NCI-H2029 treated with DMSO at 0.1 percent for 48 hours (cell line): ENCODE measurements around the gene SCARB1.

Experiments
- DNase-seq: peaks from one replicate; lab custom pipeline; 2025; lab: John Stamatoyannopoulos, UW

SCARB1 gene

GRCh38 chr12:124760560-124760959 lies 103.1 kb downstream of the SCARB1 start:
- DNase-seq = no peak

- DNase-seq = no peak
These were observed 103.7 kb downstream of the SCARB1 start for GRCh38 chr12:124759841-124760503.

- no peak for DNase-seq
These were observed 105.1 kb downstream of the SCARB1 start for GRCh38 chr12:124758266-124759220.

GRCh38 chr12:124757329-124757728 lies 106.3 kb downstream of the SCARB1 start:
- no peak for DNase-seq

GRCh38 chr12:124756760-124757159 lies 106.9 kb downstream of the SCARB1 start:
- DNase-seq = no peak

- DNase-seq = no peak
These were observed 107.5 kb downstream of the SCARB1 start for GRCh38 chr12:124756166-124756565.

- no peak for DNase-seq
These were observed 107.9 kb downstream of the SCARB1 start for GRCh38 chr12:124755801-124756148.

- DNase-seq = no peak
These were observed 108.5 kb downstream of the SCARB1 start for GRCh38 chr12:124754949-124755800.

GRCh38 chr12:124754491-124754890 lies 109.2 kb downstream of the SCARB1 start:
- DNase-seq = no peak

GRCh38 chr12:124753993-124754392 lies 109.7 kb downstream of the SCARB1 start:
- no peak for DNase-seq

- no peak for DNase-seq
These were observed 110.5 kb downstream of the SCARB1 start for GRCh38 chr12:124753228-124753591.

GRCh38 chr12:124752437-124753227 lies 111.0 kb downstream of the SCARB1 start:
- DNase-seq = no peak

GRCh38 chr12:124751654-124752355 lies 111.9 kb downstream of the SCARB1 start:
- no peak for DNase-seq

GRCh38 chr12:124750787-124751471 lies 112.7 kb downstream of the SCARB1 start:
- DNase-seq = no peak

GRCh38 chr12:124750149-124750656 lies 113.5 kb downstream of the SCARB1 start:
- no peak for DNase-seq

- DNase-seq = no peak
These were observed 113.9 kb downstream of the SCARB1 start for GRCh38 chr12:124749725-124750124.

- no peak for DNase-seq
These were observed 116.1 kb downstream of the SCARB1 start for GRCh38 chr12:124747426-124748161.

GRCh38 chr12:124746649-124747425 lies 116.8 kb downstream of the SCARB1 start:
- no peak for DNase-seq
